PC-3 (cell line): Measurements from ENCODE around the gene PSMC5.
"Not testable (repeated sequence)": the region's sequence is repeated elsewhere in the genome, so short reads cannot be mapped to it uniquely, and the experiment has no call there.

Experiments used
- EZH2 ChIP-seq: fragments of 300-600 bp; sonication (generic); IDR thresholded peaks from one replicate; pipeline ENCODE4 v1.6.1; 2017; ENCODE audit warnings: antibody characterized with exemption, mild to moderate bottlenecking, low read length; ENCODE audit not compliant: unreplicated experiment
- EZH2phosphoT487 ChIP-seq: fragments of 300-600 bp; sonication (generic); IDR thresholded peaks from 2 replicates; pipeline ENCODE4 v1.6.1; 2018; ENCODE audit warnings: mild to moderate bottlenecking, antibody characterized with exemption, low read length, borderline replicate concordance
- TF ChIP-seq, protein P1 (sequence below): fragments of 300-600 bp; sonication (generic); conservative IDR thresholded peaks from 2 replicates; pipeline ENCODE4 v1.5.1; 2017; ENCODE audit warnings: antibody characterized with exemption, low read depth, mild to moderate bottlenecking, low read length

DNA sequence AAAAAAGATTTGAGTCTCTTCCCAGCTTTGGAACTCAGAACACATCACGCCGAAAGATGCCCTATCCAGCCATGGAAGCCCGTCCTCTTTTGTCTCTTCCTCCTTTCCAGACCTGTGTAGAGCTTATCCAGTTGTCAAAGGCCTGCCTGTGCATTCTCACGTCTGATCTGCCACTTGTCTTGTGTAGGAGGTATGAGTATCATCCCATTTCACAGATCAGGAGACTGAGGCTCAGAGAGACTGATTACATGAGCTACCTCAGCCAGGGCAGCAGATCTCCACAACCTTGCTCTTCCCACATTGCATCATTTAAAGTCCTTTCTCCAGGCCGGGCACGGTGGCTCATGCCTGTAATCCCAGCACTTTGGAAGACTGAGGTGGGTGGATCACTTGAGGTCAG lies 47.5 kb downstream of the PSMC5 start:
- TF ChIP-seq, protein P1, sequence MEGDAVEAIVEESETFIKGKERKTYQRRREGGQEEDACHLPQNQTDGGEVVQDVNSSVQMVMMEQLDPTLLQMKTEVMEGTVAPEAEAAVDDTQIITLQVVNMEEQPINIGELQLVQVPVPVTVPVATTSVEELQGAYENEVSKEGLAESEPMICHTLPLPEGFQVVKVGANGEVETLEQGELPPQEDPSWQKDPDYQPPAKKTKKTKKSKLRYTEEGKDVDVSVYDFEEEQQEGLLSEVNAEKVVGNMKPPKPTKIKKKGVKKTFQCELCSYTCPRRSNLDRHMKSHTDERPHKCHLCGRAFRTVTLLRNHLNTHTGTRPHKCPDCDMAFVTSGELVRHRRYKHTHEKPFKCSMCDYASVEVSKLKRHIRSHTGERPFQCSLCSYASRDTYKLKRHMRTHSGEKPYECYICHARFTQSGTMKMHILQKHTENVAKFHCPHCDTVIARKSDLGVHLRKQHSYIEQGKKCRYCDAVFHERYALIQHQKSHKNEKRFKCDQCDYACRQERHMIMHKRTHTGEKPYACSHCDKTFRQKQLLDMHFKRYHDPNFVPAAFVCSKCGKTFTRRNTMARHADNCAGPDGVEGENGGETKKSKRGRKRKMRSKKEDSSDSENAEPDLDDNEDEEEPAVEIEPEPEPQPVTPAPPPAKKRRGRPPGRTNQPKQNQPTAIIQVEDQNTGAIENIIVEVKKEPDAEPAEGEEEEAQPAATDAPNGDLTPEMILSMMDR: not testable (repeated sequence)
- not testable (repeated sequence) for TF ChIP-seq EZH2, EZH2phosphoT487
